ENCODE results near the gene PTPA. TPM values are rescaled to one million over a fixed set of nuclear protein-coding genes. Genes with fewer than 3 reads are reported as not detected.
"Not testable (repeated sequence)": the region's sequence is repeated elsewhere in the genome, so short reads cannot be mapped to it uniquely, and the experiment has no call there.

Gene PTPA
- total RNA-seq, 1 donor, result 55.2 TPM

- no peak for DNase-seq (ENCODE audit: low read depth in 2 of 3, low spot score in 2 of 3)
Observed at GRCh38 chr9:129108805-129109536, 2.2 kb upstream of the PTPA start.

DNA sequence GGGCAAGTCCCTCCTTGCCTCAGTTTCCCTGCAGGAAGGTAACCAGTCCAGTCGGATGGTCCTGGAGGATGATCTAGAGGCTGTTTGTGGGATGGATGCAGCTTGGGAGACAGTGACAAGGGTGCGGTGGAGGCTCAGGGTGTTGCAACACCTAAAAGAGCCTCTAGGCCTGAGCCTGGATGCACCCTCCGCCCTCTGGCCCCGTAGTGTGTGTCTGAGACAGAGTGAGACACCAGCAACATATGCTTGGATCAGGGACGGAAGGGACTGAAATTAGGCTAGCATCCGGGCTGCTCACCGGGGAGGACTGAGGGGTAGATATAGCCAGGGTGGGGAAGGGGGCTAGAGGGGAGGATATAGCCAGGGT is 1.7 kb upstream of the PTPA start:
- peak in 2 of 3 donors; percentile 22 to 42 for DNase-seq (ENCODE audit: low read depth in 2 of 3, low spot score in 2 of 3)

GRCh38 chr9:129109952-129110739 is 1.1 kb upstream of the PTPA start:
- DNase-seq (ENCODE audit: low read depth in 2 of 3, low spot score in 2 of 3), result peak in 1 of 3 donors; percentile 3

DNA sequence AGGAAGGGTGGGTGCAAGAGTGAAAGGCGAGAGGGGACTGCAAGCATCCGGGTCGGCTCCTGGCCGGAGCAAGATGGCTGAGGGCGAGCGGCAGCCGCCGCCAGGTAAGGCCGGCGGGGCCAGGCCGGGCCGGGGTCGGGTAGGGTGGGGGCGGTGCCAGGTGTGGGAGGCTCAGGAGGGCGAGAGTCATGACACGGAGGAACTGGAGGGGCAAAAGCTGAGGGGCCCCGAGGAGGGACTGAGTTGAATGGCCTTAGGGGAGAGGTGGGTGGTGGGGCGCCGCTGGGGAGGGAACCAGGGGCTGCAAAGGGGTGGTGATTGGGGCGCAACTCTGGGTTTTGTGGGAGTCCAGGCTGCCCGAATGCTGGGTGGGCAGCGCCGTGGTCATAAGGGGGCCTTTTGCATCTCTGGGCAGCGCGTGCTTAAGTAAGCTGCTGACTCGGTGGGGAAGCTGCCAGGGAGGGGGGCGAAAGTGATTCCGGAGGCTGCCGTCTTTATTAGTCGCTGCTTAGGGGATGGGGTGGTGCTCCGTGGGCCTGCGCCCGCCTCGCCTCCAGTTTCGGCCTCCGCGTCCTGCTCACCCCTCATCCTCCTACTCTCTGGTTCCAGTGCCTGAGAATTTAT is 425 bp downstream of the PTPA start:
- DNase-seq (ENCODE audit: low read depth in 2 of 3, low spot score in 2 of 3), result peak in 2 of 3 donors; percentile 46 to 47

GRCh38 chr9:129112526-129112925 is 1.3 kb downstream of the PTPA start:
- not testable (repeated sequence) for DNase-seq (ENCODE audit: low read depth in 2 of 3, low spot score in 2 of 3)

- DNase-seq (ENCODE audit: low read depth in 2 of 3, low spot score in 2 of 3), result no peak
Observed at GRCh38 chr9:129113645-129114304, 2.6 kb downstream of the PTPA start.

- DNase-seq (ENCODE audit: low read depth in 2 of 3, low spot score in 2 of 3), result no peak
Observed at GRCh38 chr9:129118799-129119198, 7.6 kb downstream of the PTPA start.

DNA sequence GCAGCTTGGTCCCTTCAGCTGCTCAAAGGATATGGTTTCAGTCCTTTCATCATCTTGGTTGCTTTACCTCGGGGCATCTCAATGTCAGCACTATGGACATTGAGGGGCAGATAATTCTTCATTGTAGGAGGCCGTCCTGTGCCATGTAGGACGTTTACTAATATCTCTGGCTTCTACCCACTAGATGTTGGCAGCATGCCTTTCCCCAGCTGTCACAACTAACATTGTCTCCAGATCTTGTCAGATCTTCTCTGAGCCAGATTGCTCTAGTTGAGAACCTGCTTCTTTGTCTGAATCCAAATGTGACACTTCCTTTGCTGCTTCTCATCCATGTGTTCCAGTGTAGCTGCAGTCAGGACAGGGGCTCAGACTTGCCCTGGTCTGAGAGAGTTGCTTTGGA is 10.3 kb downstream of the PTPA start:
- DNase-seq (ENCODE audit: low read depth in 2 of 3, low spot score in 2 of 3), result no peak

- no peak for DNase-seq (ENCODE audit: low read depth in 2 of 3, low spot score in 2 of 3)
Observed at GRCh38 chr9:129122133-129122532, 10.9 kb downstream of the PTPA start.

- DNase-seq (ENCODE audit: low read depth in 2 of 3, low spot score in 2 of 3), result not testable (repeated sequence)
Observed at GRCh38 chr9:129122976-129123375, 11.8 kb downstream of the PTPA start.

DNA sequence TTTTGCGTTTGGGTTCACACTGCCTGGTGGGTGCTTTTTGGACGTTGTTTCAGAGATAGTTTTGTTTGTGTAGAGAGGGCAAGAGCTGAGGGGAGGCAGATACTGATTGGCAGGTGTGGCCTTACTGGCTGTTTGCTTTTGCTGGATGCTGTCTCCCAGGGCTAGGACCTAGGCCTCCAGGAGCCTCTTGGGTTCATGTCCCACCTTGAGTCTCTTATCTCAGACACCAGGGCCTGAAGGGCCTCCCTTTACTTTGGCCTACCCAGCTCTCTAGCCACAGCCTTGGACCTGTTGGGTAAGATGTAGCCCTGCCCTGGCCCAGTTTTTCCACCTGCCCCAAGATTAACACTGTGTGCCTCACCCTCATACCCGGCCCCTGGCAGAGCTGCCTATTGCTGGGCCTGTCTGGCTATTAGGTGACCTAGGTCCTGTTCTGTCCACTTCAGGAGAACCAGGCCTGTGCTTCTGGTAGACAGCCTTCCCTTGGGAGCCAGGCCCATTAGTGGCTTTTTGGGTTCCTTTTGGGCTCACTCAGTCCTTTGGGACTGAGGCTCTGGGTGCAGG is 13.4 kb downstream of the PTPA start:
- DNase-seq (ENCODE audit: low read depth in 2 of 3, low spot score in 2 of 3), result no peak

- DNase-seq (ENCODE audit: low read depth in 2 of 3, low spot score in 2 of 3), result no peak
Observed at GRCh38 chr9:129125478-129125877, 14.3 kb downstream of the PTPA start.

- DNase-seq (ENCODE audit: low read depth in 2 of 3, low spot score in 2 of 3), result no peak
Observed at GRCh38 chr9:129126749-129127618, 15.8 kb downstream of the PTPA start.

GRCh38 chr9:129128689-129129088 is 17.5 kb downstream of the PTPA start:
- DNase-seq (ENCODE audit: low read depth in 2 of 3, low spot score in 2 of 3), result no peak

DNA sequence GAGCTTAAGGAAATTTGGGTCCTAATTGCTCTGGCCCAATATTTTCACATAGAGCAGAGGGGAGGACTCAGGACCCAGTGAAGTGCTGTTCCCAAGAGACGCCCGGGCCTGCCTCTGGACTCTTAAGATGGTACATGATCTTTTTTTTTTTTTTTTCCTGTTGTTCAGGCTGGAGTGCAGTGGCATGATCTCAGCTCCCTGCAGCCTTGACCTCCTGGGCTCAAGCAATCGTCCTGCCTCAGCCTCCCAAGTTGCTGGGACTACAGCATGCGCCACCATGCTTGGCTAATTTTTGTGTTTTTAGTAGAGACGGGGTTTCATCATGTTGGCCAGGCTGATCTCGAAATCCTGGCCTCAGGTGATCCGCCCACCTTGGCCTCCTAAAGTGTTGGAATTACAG is 19.1 kb downstream of the PTPA start:
- not testable (repeated sequence) for DNase-seq (ENCODE audit: low read depth in 2 of 3, low spot score in 2 of 3)

DNA sequence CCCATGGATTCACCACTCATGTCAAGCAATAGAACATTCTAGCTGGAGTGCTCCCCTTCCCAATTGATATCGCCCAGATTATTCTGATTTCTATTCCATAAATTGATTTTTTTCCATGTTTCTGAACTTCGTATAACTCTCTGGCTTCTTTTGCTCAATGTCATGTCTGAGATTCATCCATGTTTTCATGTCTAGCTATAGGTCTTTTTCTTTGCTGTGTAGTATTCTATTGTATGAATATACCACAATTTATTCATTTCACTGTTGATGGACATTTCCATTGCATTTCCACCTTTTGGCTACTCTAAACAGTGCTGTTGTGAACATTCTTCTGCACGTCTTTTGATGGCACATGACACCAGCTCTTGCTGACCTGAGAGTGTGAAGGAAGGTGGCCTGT is 19.6 kb downstream of the PTPA start:
- no peak for DNase-seq (ENCODE audit: low read depth in 2 of 3, low spot score in 2 of 3)

GRCh38 chr9:129131300-129132145 is 20.3 kb downstream of the PTPA start:
- DNase-seq (ENCODE audit: low read depth in 2 of 3, low spot score in 2 of 3), result peak; percentile 68 to 79 (median 72)

DNA sequence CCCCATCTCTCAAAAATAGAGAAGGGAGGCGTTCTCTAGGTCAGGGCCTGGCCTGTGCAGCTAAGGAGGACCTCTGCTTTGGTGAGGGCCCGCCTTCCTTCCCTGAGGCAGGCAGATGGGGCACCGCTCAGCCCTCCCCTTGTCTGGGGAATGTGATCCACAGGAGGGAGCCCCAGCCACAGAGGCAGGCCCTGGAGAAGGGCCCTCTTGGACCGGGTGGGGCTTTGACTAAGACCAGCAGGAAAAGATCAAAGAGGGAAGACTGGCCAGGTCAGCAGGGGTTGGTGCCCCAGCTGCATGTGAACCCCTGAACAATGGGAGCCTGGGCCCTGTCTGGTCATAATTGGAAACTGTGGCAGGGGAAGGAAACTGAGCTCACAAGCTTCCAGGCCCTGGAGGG is 21.9 kb downstream of the PTPA start:
- DNase-seq (ENCODE audit: low read depth in 2 of 3, low spot score in 2 of 3), result no peak

- no peak for DNase-seq (ENCODE audit: low read depth in 2 of 3, low spot score in 2 of 3)
Observed at GRCh38 chr9:129135476-129135875, 24.3 kb downstream of the PTPA start.
